ENCODE data around the gene AGAP3. TPM values are rescaled to one million over a fixed set of nuclear protein-coding genes. Genes with fewer than 3 reads are reported as not detected.

The AGAP3 gene
- total RNA-seq, 1 donor from 2014 or later: 77.8 TPM

DNA sequence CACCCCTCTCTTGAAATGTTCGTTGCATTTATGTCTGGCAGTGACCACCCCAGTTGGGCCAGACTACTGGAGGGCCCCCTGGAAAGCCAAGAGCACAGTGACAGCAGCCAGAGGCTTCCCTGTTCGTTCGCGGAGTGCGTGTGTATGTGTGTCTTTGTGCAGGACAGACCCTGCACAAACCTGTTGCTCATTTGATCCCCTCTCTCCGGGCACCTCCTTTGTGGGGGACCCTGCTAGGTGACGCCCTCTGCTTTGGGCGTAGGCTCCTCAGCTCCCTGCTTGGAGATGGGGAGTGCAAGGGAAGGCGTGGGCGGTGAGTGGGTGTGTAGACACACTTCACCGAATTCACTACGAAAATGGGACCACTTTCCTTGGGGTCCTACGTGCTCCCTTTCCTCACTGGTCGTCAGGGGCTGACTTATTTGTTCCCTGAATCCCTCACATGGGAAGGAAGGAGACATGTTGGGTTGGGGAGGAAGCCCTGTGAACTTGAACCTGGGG is 38.7 kb downstream of the AGAP3 start:
- Mint-ChIP-seq H3K4me3 (ENCODE audit: unreplicated experiment) (no peak overlapping the region), H3K4me1 (ENCODE audit: low read depth) (peaks cover 9% of the 10 kb centered on the region), H3K27me3 (ENCODE audit: low read depth) (no peaks in the 10 kb centered on the region), H3K36me3 (ENCODE audit: low read depth) (peaks cover 32% of the 10 kb centered on the region), H3K27ac (ENCODE audit: unreplicated experiment) (no peak overlapping the region), H3K9me3 (ENCODE audit: low read depth) (no peaks in the 10 kb centered on the region)
- no peak for DNase-seq (ENCODE audit: low spot score)
- TF ChIP-seq, protein P1, sequence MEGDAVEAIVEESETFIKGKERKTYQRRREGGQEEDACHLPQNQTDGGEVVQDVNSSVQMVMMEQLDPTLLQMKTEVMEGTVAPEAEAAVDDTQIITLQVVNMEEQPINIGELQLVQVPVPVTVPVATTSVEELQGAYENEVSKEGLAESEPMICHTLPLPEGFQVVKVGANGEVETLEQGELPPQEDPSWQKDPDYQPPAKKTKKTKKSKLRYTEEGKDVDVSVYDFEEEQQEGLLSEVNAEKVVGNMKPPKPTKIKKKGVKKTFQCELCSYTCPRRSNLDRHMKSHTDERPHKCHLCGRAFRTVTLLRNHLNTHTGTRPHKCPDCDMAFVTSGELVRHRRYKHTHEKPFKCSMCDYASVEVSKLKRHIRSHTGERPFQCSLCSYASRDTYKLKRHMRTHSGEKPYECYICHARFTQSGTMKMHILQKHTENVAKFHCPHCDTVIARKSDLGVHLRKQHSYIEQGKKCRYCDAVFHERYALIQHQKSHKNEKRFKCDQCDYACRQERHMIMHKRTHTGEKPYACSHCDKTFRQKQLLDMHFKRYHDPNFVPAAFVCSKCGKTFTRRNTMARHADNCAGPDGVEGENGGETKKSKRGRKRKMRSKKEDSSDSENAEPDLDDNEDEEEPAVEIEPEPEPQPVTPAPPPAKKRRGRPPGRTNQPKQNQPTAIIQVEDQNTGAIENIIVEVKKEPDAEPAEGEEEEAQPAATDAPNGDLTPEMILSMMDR (IDR thresholded peaks at IDR 0.05): no peak

DNA sequence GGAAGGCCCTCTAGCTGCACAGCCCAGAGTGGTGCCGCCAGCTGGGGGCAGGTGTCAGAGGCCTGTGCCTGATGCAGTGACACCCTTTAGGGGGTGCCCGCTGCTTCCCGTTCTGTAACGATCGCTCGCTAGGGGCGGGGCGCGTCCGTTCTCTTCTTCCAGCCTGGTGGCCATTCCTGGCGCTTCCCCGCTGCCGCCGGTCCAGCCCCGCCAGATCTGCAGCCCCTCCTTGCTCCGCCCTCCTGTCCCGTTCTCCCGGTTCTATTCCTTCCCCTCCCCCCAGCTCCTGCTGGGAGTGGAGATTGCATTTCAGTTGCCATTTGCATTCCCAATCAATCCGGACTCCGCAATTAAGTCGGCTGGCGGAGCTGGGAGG is 39.2 kb downstream of the AGAP3 start:
- Mint-ChIP-seq H3K36me3 (ENCODE audit: low read depth) (peaks cover 32% of the 10 kb centered on the region), H3K4me3 (ENCODE audit: unreplicated experiment) (peak overlapping the region; percentile 58), H3K4me1 (ENCODE audit: low read depth) (peaks cover 9% of the 10 kb centered on the region), H3K9me3 (ENCODE audit: low read depth) (no peaks in the 10 kb centered on the region), H3K27ac (ENCODE audit: unreplicated experiment) (no peak overlapping the region), H3K27me3 (ENCODE audit: low read depth) (no peaks in the 10 kb centered on the region)
- TF ChIP-seq, protein P1 (IDR thresholded peaks at IDR 0.05): peak; percentile 21
- no peak for DNase-seq (ENCODE audit: low spot score)

DNA sequence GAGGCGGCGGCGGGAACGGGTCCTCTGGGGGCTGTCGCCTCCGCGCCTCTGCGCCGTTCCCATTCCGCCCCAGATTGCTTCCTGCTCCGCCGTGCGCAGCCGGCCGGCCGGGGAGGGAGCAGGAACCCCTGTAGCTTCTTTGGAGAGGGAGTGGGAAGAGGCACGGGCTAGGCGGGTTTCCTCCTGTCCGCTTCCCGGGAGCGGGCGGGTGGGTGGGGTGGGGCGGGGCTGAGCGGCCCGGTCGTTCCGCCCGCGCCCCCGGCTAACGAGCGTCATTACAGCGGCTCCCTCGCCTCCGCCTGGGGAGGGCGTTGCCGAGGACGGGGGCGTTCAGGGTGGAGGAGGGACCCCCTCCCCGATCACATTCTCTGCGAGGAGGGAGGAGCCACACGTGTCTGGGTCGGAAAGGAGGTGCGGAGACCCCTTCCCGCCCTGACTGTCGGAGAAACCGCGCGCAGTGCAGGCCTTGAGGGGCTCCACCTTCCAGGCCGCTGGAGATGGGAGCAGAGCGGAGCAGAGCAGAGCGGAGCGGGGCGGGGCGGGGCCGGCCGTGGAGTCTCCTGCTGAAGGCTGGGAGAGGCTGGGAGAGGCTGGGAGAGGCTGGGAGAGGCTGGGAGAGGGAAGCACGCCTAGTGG is 39.7 kb downstream of the AGAP3 start:
- no peak for DNase-seq (ENCODE audit: low spot score)
- H3K4me1 Mint-ChIP-seq (ENCODE audit: low read depth): peaks cover 9% of the 10 kb centered on the region
- no peak overlapping the region for H3K27ac Mint-ChIP-seq (ENCODE audit: unreplicated experiment)
- no peaks in the 10 kb centered on the region for H3K9me3 Mint-ChIP-seq (ENCODE audit: low read depth)
- TF ChIP-seq, protein P1 (IDR thresholded peaks at IDR 0.05): no peak
- H3K27me3 Mint-ChIP-seq (ENCODE audit: low read depth): no peaks in the 10 kb centered on the region
- peak overlapping the region; percentile 58 for H3K4me3 Mint-ChIP-seq (ENCODE audit: unreplicated experiment)
- H3K36me3 Mint-ChIP-seq (ENCODE audit: low read depth): peaks cover 27% of the 10 kb centered on the region

DNA sequence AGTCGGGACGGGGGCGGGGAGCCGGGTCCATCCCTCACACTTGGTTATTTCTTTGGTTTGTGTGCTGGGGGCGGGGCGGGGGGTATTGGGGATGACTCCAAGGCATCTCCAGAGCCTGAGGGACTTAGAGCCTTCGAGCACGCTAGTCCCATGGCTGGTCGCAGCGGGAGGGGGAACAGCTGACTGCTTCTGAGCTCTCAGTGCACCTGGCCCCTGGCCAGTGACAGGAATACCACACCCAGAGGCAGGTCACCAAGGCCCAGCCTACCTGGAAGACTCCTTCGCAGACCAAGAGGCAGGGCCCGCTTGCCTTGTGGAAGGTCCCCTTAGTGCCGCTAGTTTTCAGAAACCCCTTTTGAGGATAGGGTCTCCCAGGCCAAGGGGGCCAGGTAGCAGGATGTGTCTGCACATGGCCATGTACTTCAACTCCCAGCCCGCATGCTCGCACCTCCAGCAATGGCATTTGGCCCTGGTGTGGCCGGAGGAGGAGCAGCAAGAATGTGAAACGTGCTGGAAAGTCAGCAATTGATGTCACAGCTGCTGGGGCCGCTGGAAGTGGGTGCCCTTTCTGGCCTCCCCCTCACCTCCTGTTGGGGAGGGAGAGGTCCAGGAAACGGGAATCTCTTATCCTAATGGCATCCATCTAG is 40.3 kb downstream of the AGAP3 start:
- DNase-seq (ENCODE audit: low spot score): no peak
- no peaks in the 10 kb centered on the region for H3K27me3 Mint-ChIP-seq (ENCODE audit: low read depth)
- TF ChIP-seq, protein P1 (IDR thresholded peaks at IDR 0.05): no peak
- H3K9me3 Mint-ChIP-seq (ENCODE audit: low read depth): no peaks in the 10 kb centered on the region
- H3K4me3 Mint-ChIP-seq (ENCODE audit: unreplicated experiment): no peak overlapping the region
- H3K4me1 Mint-ChIP-seq (ENCODE audit: low read depth): peaks cover 9% of the 10 kb centered on the region
- H3K36me3 Mint-ChIP-seq (ENCODE audit: low read depth): peaks cover 23% of the 10 kb centered on the region
- no peak overlapping the region for H3K27ac Mint-ChIP-seq (ENCODE audit: unreplicated experiment)

DNA sequence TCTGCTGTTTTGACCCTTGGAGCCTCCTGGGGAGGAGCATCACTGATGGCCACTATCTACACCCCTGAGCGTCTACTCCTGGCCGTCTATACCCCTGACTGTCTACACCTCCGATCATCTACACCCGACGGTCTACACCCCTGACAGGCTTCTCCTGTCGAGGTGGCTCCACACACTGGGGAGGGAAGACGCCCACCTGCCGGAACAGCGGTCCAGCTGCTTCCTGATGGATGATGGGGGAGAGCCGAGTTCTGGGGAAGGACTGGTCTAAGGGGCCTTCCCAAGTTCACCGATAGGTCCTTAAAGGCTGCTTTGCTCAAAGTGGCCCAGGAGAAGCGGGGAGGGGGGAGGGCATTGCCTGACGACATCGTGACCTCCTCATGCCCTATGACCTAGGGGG is 41.9 kb downstream of the AGAP3 start:
- H3K4me3 Mint-ChIP-seq (ENCODE audit: unreplicated experiment): no peak overlapping the region
- H3K36me3 Mint-ChIP-seq (ENCODE audit: low read depth): peaks cover 25% of the 10 kb centered on the region

More for the DNA sequence above, 41.9 kb downstream of the AGAP3 start:
- Mint-ChIP-seq H3K9me3 (ENCODE audit: low read depth) (no peaks in the 10 kb centered on the region), H3K27ac (ENCODE audit: unreplicated experiment) (no peak overlapping the region), H3K4me1 (ENCODE audit: low read depth) (peaks cover 9% of the 10 kb centered on the region), H3K27me3 (ENCODE audit: low read depth) (no peaks in the 10 kb centered on the region)
- peak; percentile 41 for DNase-seq (ENCODE audit: low spot score)
- TF ChIP-seq, protein P1 (IDR thresholded peaks at IDR 0.05): no peak

Measured in chondrocyte (in vitro differentiated cells).